Erythroblast (primary cell): Measurements from ENCODE around the gene ZBTB8A.

ENCODE experiments used
- GATA1 ChIP-seq: IDR thresholded peaks from 2 replicates; pipeline ENCODE4 v1.6.1; 2011; ENCODE audit warnings: low read depth, mild to moderate bottlenecking, control low read depth, low read length, moderate library complexity
- POLR2A ChIP-seq: IDR thresholded peaks from 2 replicates; pipeline ENCODE4 v1.6.1; 2011; ENCODE audit warnings: mild to moderate bottlenecking, low read length

- TF ChIP-seq POLR2A (no peak), GATA1 (no peak)
Observed at GRCh38 chr1:32494711-32495337, 44.4 kb upstream of the ZBTB8A start.
